SK-N-SH (cell line): ENCODE measurements around the gene SCAMP5.

Experiments used
- CHD2 ChIP-seq: fragments of 150-350 bp; IDR thresholded peaks from 2 replicates; pipeline ENCODE4 v1.6.1; 2018; ENCODE audit warnings: low read length; ENCODE audit not compliant: partially characterized antibody
- MEF2A ChIP-seq: IDR thresholded peaks from 2 replicates; pipeline ENCODE4 v1.4.0; 2012; ENCODE audit warnings: low read depth, borderline replicate concordance
- RXRA ChIP-seq: IDR thresholded peaks from 2 replicates; pipeline ENCODE4 v1.4.0; 2012; ENCODE audit warnings: low read depth, mild to moderate bottlenecking, borderline replicate concordance
- SIN3A ChIP-seq: IDR thresholded peaks from 2 replicates; pipeline ENCODE4 v1.6.1; 2012; ENCODE audit warnings: low read depth, mild to moderate bottlenecking, low read length, moderate library complexity, borderline replicate concordance
- TAF1 ChIP-seq: IDR thresholded peaks from 2 replicates; pipeline ENCODE4 v1.6.1; 2012; ENCODE audit warnings: low read depth, mild to moderate bottlenecking, low read length, moderate library complexity, borderline replicate concordance
- TEAD4 ChIP-seq: IDR thresholded peaks from 2 replicates; pipeline ENCODE4 v1.4.0; 2012; ENCODE audit warnings: mild to moderate bottlenecking, borderline replicate concordance; ENCODE audit not compliant: insufficient read depth
- YY1 ChIP-seq: IDR thresholded peaks from 2 replicates; pipeline ENCODE4 v1.4.0; 2012; ENCODE audit warnings: low read depth, mild to moderate bottlenecking
- TF ChIP-seq, protein P1 (sequence below): IDR thresholded peaks from 2 replicates; pipeline ENCODE4; 2012
- TF ChIP-seq, protein P2 (sequence below): fragments of 200-600 bp; sonication (generic); IDR thresholded peaks from 2 replicates; pipeline ENCODE4 v1.6.1; 2017; ENCODE audit warnings: antibody characterized with exemption, mild to moderate bottlenecking, moderate library complexity
- TF ChIP-seq, protein P3 (sequence below): IDR thresholded peaks from 2 replicates; pipeline ENCODE4 v1.4.0; 2012; ENCODE audit warnings: low read depth

DNA sequence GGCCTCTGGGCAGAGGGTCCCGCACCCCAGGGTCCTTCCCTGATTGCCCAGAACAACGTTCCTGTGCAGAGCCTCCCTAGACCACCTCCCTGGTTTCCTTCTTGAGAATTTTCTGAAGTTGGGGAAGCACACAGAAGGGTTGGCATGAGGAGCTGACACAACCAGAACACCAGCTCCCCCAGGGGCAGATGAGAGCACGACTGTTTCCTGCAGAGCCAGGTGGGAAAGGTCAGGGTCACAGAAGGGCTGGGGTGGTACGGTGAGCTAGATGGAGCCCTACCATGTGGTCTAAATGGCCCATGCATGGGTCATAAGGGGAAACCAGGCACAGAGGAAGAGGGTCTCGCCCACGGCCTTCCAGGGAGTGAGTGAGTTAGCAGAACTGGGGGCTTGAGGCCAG lies 38.4 kb downstream of the SCAMP5 start:
- no peak for TF ChIP-seq SIN3A
- TF ChIP-seq, protein P1, sequence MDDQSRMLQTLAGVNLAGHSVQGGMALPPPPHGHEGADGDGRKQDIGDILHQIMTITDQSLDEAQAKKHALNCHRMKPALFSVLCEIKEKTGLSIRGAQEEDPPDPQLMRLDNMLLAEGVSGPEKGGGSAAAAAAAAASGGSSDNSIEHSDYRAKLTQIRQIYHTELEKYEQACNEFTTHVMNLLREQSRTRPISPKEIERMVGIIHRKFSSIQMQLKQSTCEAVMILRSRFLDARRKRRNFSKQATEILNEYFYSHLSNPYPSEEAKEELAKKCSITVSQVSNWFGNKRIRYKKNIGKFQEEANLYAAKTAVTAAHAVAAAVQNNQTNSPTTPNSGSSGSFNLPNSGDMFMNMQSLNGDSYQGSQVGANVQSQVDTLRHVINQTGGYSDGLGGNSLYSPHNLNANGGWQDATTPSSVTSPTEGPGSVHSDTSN = no peak
- TF ChIP-seq YY1 = no peak
- TF ChIP-seq, protein P2, sequence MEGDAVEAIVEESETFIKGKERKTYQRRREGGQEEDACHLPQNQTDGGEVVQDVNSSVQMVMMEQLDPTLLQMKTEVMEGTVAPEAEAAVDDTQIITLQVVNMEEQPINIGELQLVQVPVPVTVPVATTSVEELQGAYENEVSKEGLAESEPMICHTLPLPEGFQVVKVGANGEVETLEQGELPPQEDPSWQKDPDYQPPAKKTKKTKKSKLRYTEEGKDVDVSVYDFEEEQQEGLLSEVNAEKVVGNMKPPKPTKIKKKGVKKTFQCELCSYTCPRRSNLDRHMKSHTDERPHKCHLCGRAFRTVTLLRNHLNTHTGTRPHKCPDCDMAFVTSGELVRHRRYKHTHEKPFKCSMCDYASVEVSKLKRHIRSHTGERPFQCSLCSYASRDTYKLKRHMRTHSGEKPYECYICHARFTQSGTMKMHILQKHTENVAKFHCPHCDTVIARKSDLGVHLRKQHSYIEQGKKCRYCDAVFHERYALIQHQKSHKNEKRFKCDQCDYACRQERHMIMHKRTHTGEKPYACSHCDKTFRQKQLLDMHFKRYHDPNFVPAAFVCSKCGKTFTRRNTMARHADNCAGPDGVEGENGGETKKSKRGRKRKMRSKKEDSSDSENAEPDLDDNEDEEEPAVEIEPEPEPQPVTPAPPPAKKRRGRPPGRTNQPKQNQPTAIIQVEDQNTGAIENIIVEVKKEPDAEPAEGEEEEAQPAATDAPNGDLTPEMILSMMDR = no peak
- no peak for TF ChIP-seq TEAD4
- no peak for TF ChIP-seq RXRA
- TF ChIP-seq, protein P3, sequence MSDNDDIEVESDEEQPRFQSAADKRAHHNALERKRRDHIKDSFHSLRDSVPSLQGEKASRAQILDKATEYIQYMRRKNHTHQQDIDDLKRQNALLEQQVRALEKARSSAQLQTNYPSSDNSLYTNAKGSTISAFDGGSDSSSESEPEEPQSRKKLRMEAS = no peak
- no peak for TF ChIP-seq MEF2A
- no peak for TF ChIP-seq TAF1
- no peak for TF ChIP-seq CHD2
